Dermis blood vessel endothelial cell (primary cell): ENCODE results near the gene JPT1. TPM values are rescaled to one million over a fixed set of nuclear protein-coding genes. Genes with fewer than 3 reads are reported as not detected.

Experiments
- DNase-seq: peaks from one replicate; pipeline ENCODE4 v3.0.0; 2010
- total RNA-seq: library from RNA; depleted of rRNA; stranded (reverse); fragments of >200 nt; gene quantifications from 2 replicates; pipeline ENCODE4 v1.2.3, GENCODE V29; 2014

The JPT1 gene
- total RNA-seq, 1 donor from 2014 or later, result 120 TPM

DNA sequence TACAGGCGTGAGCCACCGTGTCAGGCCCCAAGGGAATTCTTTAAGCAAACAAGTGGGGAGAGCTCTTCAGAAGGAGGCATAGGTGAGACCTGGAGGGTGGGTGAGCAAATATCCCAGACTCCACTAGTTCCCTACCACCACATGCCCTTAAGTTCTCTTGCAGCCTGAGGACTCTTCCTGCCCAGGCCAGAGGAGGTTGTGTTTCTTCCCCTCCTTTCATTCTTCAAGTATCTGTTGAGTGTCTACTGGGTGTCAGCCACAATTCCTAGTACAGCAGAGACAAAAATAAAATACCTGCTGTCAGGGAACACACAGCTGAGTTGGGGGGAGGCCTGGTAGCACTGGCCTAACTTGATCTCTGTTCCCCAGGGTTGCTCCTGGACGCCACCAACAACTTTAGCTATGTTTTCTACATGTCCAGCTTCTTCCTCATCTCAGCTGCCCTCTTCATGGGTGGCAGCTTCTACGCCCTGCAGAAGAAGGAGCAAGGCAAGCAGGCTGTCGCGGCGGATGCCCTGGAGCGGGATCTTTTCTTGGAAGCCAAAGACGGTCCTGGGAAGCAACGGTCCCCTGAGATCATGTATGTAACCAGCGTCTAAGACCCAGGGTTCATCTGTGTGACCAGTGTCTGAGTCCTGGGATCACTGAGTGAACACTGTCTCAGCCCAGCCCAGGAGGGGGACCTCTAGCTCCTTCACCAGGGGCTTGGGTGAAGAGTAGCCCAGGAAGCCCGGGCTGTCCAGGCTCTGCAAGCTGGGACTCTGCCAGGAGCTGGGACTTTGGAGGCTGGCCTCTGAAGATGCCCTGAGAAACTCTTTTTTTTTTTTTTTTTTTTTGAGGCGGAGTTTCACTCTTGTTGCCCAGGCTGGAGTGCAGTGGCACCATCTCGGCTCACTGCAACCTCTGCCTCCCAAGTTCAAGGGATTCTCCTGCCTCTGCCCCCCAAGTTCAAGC is 50.4 kb downstream of the JPT1 start:
- DNase-seq, result no peak

DNA sequence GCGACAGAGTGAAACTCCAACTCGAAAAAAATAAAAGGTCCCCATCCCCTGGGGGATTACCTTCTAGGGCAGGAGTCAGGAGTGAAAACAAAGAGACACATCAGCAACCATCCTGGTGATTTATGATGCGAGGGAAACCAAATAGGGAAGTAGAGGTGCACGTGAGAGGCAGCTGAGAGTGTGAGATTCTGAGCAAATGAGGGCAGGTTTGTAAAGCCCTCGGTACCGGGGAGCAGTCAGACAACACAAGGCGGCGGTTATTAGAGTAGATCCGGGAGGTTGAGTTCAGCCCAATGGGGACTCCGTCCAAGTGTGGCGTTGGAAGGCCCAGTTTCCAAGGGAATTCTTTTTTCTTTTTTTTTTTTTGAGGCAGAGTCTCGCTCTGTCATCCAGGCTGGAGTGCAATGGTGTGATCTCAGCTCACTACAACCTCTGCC is 51.9 kb downstream of the JPT1 start:
- no peak for DNase-seq

DNA sequence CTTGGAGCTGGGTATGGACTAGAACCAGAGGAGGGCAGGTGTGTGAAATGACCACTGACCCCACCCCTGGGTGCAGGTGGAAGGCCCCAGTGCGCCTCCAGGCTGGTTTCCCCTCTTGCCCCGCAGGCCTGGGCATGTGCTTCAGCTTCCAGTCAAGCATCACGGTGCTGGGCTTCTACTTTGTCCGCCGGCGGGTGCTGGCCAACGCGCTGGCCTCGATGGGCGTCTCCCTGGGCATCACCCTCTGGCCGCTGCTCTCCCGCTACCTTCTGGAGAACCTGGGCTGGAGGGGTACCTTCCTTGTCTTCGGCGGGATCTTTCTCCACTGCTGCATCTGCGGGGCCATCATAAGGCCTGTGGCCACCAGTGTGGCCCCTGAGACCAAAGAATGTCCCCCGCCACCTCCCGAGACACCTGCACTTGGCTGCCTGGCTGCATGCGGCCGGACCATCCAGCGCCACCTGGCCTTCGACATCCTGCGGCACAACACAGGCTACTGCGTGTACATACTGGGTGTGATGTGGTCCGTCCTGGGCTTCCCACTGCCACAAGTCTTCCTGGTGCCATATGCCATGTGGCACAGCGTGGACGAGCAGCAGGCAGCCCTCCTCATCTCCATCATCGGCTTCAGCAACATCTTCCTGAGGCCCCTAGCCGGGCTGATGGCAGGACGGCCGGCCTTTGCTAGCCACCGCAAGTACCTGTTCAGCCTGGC is 54.3 kb downstream of the JPT1 start:
- DNase-seq, result no peak

DNA sequence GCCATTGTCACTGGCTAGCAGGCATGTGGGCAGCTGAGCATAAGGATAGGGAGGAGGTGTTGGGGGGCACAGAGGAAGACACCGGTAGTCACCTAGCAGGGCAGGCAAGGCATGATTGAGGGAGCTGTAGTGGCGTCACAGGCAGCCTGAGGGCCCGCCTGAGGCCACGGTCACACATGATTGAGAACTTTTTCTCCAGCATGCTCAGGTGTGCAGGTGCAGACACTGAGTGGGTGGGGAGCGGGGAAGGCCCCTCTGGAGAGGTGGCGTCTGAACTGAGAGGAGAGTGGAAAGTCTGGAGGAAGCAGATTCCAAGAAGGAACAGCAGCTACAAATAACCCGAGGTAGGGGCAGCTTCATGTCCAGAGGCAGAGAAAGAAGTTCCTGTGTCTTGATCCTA is 55.5 kb downstream of the JPT1 start:
- DNase-seq, result no peak

DNA sequence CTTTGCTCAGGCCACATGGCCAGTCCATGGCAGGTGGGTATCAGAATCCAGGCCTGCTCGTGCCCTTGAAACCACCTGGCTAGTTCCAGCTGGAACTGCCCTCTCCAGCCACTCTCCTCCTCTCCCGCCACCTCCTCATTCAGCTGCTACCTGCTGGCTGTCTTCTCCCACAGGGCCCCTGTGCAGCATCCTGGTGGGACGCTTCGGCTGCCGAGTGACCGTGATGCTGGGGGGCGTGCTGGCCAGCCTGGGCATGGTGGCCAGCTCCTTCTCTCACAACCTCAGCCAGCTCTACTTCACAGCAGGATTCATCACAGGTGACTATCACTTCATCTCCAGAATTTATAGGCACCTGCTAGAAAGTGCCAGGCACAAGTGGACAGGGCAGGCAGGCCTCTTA is 56.4 kb downstream of the JPT1 start:
- no peak for DNase-seq

DNA sequence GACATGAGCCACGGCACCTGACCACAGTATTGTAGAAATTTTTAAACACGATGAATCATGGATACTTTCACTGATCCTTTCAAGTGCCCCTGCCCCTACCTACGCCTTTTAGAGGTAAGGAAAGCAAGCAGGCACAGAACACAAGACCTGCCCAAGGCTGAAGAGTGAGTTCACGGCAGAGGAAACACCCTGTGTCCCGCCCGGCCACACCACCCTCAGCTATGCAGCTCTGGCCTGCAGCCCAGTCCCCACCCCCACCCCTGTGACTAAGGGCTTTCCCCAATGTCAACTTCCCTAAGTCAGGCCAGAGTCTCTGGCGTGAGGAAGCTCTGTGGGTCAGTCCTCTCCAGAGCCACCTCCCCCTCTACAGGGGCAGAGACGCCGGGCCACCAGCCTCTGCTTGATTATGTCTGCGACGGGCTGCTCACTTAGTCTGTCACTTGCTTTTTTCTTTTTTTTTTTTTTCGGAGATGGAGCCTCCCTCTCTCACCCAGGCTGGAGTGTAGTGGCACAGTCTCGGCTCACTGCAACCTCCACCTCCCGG is 58.2 kb downstream of the JPT1 start:
- peak; percentile 90 for DNase-seq

DNA sequence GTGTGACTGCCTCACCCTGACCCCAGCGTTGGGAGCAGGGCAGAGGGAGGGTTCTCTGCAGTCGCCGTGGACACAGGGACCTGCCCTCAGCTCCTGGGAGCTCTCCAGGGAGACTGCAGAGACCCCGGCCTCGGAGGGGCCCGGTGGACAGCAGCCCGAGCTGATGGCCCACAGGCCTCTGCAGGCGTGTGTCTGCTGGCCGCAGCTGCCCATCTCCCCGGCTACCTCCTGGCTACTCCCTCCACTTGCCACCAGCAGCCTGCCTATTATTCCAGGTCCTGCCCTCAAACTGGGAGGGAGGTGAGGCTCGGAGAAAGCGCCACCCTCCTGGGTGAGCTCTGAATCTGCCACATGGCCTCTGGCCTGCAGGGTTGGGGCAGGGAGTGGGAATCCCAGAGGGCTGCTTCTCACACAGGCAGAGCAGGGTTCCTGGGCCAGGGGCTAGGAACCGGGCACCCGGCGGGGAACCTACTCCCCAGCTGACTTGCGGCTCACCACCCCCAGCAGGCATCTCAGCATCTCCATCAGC is 59.4 kb downstream of the JPT1 start:
- no peak for DNase-seq

DNA sequence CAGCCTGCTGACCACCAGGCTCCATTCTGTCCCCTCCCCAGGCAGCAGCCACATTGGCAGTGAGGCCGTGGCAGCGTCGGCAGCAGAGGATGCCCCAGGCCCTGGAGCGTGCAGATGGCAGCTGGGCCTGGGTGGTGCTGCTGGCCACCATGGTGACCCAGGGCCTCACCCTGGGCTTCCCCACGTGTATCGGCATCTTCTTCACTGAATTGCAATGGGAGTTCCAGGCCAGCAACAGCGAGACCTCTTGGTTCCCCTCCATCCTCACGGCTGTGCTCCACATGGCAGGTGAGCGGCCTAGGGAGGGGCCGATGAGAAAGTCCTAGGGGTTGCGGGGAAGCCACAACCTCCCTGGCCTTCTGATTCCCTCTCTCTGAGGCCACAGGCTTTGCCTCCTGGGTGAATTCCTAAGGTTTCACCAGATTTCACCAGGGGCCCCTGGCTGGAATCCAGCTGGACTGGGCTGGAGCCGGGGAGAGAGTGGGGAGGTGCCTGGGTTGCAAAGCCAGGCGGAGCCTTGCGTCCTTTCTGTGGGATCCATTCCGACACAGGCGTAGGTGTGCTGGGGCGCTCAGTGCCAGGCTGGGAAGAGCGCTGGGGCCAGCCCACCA is 60.7 kb downstream of the JPT1 start:
- DNase-seq, result no peak

DNA sequence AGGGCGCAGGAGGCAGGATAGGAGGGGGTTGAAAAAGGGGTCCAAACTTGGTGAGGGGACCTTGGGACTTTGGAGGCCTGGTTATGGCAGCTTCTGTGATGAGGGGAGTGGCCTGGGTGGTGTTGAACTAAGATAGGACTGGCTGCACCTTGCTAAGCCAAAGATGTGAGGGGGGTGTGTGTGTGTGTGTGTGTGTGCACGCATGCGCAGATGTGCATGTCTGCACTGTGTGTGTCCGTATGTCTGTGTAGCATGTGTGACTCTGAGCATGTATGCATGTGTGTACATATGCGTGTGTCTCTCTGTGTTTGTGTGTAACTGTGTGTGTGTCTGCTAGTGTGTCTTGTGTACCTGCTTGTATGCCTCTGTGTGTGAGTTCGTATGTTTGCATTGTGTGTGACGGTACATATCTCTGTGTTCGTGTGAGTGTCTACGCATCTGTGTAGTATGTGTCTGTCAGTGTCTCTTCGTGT is 62.4 kb downstream of the JPT1 start:
- DNase-seq, result no peak

DNA sequence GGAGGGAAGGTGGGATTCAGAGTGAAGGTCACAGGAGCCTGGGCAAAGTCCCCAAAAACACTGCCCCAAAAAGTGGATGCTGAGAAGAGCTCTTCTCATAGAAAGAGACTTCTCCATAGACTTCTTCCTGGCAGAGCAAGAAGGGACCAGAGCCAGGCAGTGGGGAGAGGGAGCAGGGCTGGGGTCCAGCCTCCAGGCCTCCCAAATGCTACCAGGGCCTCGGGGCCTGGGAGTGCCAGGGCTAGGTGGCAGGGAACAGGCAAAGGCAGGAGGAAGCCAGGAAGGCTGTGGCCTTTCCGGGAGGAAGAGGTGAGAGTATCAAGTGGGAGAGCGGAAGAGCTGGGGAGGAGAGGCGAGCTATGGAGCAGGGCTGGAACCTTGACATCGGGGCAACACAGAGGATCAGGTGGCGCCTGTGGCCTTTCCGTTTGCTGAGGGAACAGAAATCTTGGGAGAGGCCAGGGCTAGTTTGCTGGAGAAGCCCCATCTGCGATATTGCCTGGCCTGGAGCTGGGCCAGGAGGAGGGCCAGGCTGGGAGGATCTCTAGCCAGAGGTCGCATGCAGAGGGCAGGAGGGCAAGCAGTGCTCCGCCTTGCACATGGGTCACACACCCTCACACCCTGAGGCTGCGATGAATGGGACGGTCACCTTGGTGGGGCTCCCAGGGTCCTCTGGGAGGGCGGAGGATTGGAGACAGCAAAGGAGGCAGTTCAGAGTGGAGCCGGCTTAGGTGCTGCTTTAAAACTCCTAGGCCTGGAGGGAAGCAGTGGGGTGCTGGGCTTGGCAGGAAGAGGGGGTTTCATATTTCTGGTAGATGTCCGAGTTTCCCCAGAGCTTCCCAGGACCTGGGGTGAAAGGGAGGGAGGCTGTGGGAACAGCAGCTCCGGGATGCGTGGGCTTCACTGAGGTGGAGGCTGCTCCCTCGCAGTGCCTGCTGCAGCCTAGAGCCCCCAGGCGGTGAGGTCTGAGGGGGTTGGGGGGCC is 63.1 kb downstream of the JPT1 start:
- DNase-seq, result peak; percentile 34

DNA sequence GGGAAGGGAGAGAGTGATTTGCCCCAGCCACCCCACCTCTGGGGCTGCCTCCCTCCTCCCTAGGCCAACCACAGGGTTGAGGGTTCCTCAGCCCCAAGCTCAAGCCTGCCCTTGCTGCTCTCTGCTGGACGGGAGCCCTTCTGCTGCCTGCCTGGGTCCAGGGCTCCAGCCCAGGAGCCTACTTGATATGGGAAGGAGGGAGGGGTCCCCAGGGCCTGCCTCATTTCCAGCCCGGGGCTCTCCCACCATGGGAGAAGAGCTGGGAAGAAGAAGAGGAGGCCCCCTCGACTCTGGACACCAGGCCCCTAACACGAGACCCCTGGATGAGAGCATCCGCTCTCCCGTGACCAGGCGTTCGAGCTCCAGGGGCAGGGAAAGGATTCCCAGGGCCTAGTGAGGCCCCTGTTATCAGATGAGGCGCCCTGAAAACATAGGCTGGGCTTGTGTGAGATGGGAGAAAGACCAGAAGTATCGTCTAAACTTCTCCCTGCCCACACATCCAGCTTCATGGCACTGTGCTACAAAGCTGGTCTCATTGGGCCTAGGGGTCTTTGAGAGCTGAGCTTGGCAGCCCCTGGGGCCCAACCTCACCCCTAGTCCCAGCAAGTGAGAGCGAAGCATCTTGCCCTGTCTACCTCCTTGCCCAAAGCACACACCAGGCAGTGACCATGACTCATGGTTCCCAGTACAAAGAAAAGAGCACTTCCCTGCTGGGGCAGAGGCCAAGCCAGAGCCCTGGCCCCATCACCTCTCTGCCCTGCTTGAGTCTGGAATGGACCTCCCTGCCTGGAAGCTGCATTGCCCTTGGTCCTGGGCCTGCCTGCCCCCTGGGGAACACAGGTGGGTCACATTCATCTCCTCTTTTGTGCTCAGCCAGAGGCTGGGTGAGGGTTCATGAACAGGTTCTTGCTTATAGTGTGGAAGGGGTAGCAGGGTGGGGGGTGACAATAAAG is 65.6 kb downstream of the JPT1 start:
- DNase-seq, result peak; percentile 71

DNA sequence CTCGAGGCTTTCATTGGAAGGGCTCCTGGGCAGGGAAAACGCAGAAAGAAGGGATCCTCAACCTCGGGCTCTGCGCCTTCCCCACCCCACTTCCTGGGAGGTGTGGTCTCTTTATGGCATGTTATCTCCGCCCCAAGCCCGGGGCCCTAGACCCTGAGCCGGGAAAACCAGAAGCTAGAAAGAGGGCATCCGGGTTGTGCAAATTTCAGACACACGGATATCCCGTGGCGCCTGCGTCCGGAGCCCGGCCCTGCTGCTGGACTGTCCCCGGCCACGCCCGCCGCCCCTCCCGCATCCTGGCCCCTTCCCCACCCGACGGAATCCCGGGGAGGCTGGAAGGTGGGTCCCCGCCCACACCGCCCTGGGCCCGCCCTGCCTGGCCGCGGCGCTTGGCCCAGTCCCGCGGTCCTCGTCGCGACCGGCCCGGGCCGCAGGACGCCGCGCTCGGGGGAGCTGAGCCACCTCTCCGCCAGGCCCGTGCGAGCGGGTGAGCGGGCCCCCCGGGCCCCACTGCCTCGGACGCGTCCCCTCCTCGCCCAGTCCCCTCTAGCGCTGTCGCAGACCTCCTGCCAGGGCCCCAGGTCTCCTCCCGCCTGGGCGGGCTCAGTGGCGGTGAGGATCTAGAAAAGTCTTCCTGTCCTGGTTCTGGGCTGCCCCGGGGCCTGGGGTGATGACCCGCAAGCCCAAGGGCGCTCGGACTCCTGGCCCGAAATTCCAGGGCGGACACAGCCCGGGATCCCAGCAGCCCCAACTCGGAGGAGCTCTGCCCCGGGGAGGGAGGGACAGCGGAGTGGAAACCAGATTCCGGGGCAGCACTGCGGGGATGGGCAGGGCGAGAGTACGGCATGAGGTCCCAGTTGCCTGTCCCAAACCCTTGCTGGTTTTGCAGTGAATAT is 66.5 kb downstream of the JPT1 start, which contains the start of gene SLC16A5:
Gene SLC16A5 (plus strand): TSS at position 397 of the 896 bp plus-strand sequence. CDS start 5,683 bp downstream, outside the sequence.
- DNase-seq, result peak; percentile 75

DNA sequence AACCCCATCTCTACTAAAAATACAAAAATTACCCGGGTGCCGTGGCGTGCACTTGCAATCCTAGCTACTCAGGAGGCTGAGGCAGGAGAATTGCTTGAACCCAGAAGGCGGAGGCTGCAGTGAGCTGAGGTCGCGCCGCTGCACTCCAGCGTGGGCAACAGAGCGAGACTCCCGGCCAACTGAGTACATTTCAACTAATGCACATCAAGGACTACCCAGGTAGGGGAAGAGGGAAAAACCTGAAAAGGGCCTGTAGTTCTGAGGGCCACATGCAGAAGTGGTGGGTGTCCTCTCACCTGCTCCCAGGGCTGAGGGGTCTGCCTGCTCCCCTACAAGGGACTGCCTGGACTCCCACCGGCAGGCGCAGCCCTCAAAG is 67.1 kb downstream of the JPT1 start:
- no peak for DNase-seq

DNA sequence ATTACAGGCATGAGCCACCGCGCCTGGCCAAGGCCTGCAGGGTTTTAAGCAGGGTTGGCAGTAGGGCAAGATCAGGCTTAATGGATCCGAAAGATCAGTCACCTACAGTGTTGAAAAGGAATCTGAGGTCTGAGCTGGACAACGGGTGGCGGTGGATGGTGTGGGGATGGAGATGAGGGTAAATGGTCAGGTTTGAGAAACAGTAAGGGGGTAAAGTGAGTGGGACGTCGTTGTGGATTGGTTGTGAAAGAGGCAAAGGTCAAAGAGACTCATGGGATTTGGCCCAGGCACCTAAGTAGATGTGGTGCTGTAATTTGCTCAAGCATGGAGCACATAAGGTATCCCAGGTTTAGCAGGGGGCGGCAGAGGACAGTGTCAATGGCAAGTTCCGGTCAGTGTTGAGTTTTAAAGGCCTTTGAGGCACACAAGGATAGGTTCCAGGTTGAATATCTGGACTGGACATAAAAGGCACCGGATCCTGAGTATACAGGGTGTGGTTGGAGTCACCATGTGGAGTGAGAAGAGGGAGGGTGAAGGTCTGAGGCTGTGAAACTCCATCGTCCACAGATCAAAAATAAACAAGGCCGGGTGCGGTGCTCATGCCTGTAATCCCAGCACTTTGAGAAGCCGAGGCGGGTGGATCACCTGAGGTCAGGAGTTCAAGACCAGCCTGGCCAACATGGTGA is 67.7 kb downstream of the JPT1 start:
- DNase-seq, result no peak
